ENCODE data around the gene ZNF232.

ZNF232 gene

GRCh38 chr17:5115673-5116651, 4.3 kb upstream of the ZNF232 start, which contains the start of gene USP6:
Gene USP6 (plus strand): TSS chr17:5116032. CDS start chr17:5130368, 14,336 bp downstream.
- TF ChIP-seq RAD21 (IDR thresholded peaks at IDR 0.05; ENCODE audit: low read depth): no peak
- TF ChIP-seq, protein P1, sequence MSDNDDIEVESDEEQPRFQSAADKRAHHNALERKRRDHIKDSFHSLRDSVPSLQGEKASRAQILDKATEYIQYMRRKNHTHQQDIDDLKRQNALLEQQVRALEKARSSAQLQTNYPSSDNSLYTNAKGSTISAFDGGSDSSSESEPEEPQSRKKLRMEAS (IDR thresholded peaks at IDR 0.05): no peak
- no peak for TF ChIP-seq REST (IDR thresholded peaks at IDR 0.05; ENCODE audit: low read depth)
- TF ChIP-seq TEAD4 (IDR thresholded peaks at IDR 0.05): no peak
- TF ChIP-seq, protein P2, sequence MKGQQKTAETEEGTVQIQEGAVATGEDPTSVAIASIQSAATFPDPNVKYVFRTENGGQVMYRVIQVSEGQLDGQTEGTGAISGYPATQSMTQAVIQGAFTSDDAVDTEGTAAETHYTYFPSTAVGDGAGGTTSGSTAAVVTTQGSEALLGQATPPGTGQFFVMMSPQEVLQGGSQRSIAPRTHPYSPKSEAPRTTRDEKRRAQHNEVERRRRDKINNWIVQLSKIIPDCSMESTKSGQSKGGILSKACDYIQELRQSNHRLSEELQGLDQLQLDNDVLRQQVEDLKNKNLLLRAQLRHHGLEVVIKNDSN (IDR thresholded peaks at IDR 0.05): no peak
- no peak for TF ChIP-seq TAF1 (IDR thresholded peaks at IDR 0.05; ENCODE audit: low read depth)
- no peak for TF ChIP-seq EGR1 (IDR thresholded peaks at IDR 0.05)
- TF ChIP-seq TCF12 (IDR thresholded peaks at IDR 0.05; ENCODE audit: low read depth): no peak
- no peak for TF ChIP-seq YY1 (IDR thresholded peaks at IDR 0.05; ENCODE audit: low read depth)
- no peak for TF ChIP-seq CEBPB (IDR thresholded peaks at IDR 0.05)
- TF ChIP-seq FOXM1 (IDR thresholded peaks at IDR 0.05; ENCODE audit: borderline replicate concordance, low read depth): no peak
- no peak for TF ChIP-seq ZBTB7A (IDR thresholded peaks at IDR 0.05; ENCODE audit: low read depth)
- TF ChIP-seq CREB1 (IDR thresholded peaks at IDR 0.05; ENCODE audit: low read depth): no peak
- TF ChIP-seq NFIC (IDR thresholded peaks at IDR 0.05): no peak
- no peak for TF ChIP-seq EP300 (IDR thresholded peaks at IDR 0.05; ENCODE audit: borderline replicate concordance)

DNA sequence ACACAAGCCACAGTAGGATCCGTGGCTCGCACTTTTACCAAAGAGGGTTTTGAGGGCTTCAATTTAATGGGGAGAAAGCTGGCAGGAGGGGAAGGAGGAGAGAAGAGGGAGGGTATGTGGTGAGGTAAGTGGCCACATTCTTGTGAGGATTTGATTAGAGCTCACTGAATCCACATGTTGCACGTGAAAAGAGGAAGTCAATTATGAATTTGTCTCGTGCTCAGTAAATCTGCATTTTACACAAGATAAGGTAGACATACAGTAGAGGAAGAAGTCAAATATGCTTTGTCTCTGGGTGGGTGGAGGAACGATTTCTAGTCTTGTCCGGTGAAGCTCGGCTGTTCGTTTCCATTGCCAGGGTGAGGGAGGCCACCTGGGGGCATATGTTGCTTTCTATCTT, 862 bp downstream of the ZNF232 start:
- TF ChIP-seq EGR1 (IDR thresholded peaks at IDR 0.05) (no peak), REST (IDR thresholded peaks at IDR 0.05; ENCODE audit: low read depth) (no peak), ZBTB7A (IDR thresholded peaks at IDR 0.05; ENCODE audit: low read depth) (no peak), TCF12 (IDR thresholded peaks at IDR 0.05; ENCODE audit: low read depth) (no peak), CEBPB (IDR thresholded peaks at IDR 0.05) (no peak), TEAD4 (IDR thresholded peaks at IDR 0.05) (no peak), NFIC (IDR thresholded peaks at IDR 0.05) (no peak), YY1 (IDR thresholded peaks at IDR 0.05; ENCODE audit: low read depth) (no peak), TAF1 (IDR thresholded peaks at IDR 0.05; ENCODE audit: low read depth) (no peak), FOXM1 (IDR thresholded peaks at IDR 0.05; ENCODE audit: borderline replicate concordance, low read depth) (no peak), CREB1 (IDR thresholded peaks at IDR 0.05; ENCODE audit: low read depth) (no peak), RAD21 (IDR thresholded peaks at IDR 0.05; ENCODE audit: low read depth) (no peak), EP300 (IDR thresholded peaks at IDR 0.05; ENCODE audit: borderline replicate concordance) (no peak)
- TF ChIP-seq, protein P1 (IDR thresholded peaks at IDR 0.05): no peak
- TF ChIP-seq, protein P2 (IDR thresholded peaks at IDR 0.05): no peak

GRCh38 chr17:5100832-5101231, 10.8 kb downstream of the ZNF232 start:
- TF ChIP-seq YY1 (IDR thresholded peaks at IDR 0.05; ENCODE audit: low read depth) (no peak), REST (IDR thresholded peaks at IDR 0.05; ENCODE audit: low read depth) (no peak), ZBTB7A (IDR thresholded peaks at IDR 0.05; ENCODE audit: low read depth) (no peak), FOXM1 (IDR thresholded peaks at IDR 0.05; ENCODE audit: borderline replicate concordance, low read depth) (no peak), TCF12 (IDR thresholded peaks at IDR 0.05; ENCODE audit: low read depth) (no peak), EP300 (IDR thresholded peaks at IDR 0.05; ENCODE audit: borderline replicate concordance) (no peak), TAF1 (IDR thresholded peaks at IDR 0.05; ENCODE audit: low read depth) (no peak), RAD21 (IDR thresholded peaks at IDR 0.05; ENCODE audit: low read depth) (no peak), NFIC (IDR thresholded peaks at IDR 0.05) (no peak), CEBPB (IDR thresholded peaks at IDR 0.05) (no peak), CREB1 (IDR thresholded peaks at IDR 0.05; ENCODE audit: low read depth) (no peak), EGR1 (IDR thresholded peaks at IDR 0.05) (no peak), TEAD4 (IDR thresholded peaks at IDR 0.05) (no peak)
- TF ChIP-seq, protein P2 (IDR thresholded peaks at IDR 0.05): no peak
- TF ChIP-seq, protein P1 (IDR thresholded peaks at IDR 0.05): no peak

Measured in Ishikawa (cell line).